ENCODE measurements around the gene ASB18.

GRCh38 chr2:236171181-236171679 lies 93.0 kb downstream of the ASB18 start:
- TF ChIP-seq POLR2AphosphoS5 (IDR thresholded peaks at IDR 0.05; ENCODE audit: low read depth), result no peak
- no peak for TF ChIP-seq CTCF (conservative IDR thresholded peaks at IDR 0.05; ENCODE audit: low read depth in 2 of 2)
- TF ChIP-seq EZH2 (IDR thresholded peaks at IDR 0.05; ENCODE audit: low read depth, unreplicated experiment), result peak; percentile 4
- no peak for TF ChIP-seq JUNB (IDR thresholded peaks at IDR 0.05; ENCODE audit: unreplicated experiment)
- TF ChIP-seq EZH2phosphoT487 (IDR thresholded peaks at IDR 0.05; ENCODE audit: unreplicated experiment), result no peak
- no peak for TF ChIP-seq REST (IDR thresholded peaks at IDR 0.05; ENCODE audit: unreplicated experiment)
- TF ChIP-seq NANOG (IDR thresholded peaks at IDR 0.05; ENCODE audit: borderline replicate concordance), result no peak

All from GM23338 (cell line).